ENCODE measurements around the gene PSMC3.

The PSMC3 gene

GRCh38 chr11:47426062-47426956, at the start of gene PSMC3:
TSS of gene PSMC3 (minus strand) at chr11:47426439. CDS start at chr11:47426279, 160 bp downstream.
- peak; percentile 97 to 98 for DNase-seq

GRCh38 chr11:47470671-47471070, 44.4 kb upstream of the PSMC3 start:
- no peak for DNase-seq

GRCh38 chr11:47469361-47470179, 43.3 kb upstream of the PSMC3 start:
- no peak for DNase-seq

GRCh38 chr11:47468598-47469214, 42.5 kb upstream of the PSMC3 start:
- DNase-seq: no peak

DNA sequence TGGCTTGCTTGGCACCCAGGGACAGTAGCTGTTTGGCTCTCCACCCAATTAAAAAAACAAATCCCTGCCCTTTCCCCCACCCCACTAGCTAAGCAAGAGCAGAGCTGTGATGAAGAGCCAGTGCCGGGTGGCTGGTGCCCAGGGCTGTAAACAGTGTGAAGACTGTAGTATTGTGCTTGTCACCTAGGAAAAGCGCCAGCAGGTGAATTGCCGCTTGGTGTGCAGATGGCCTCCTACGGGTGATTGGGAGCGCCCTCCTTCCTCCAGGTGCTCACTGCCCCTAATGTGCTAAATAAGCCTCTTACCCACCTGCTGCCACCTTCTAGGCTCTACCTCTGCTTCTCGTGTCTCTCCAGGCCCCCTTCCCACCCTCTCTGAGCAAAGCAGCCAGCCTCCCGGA, 41.1 kb upstream of the PSMC3 start:
- DNase-seq: no peak

DNA sequence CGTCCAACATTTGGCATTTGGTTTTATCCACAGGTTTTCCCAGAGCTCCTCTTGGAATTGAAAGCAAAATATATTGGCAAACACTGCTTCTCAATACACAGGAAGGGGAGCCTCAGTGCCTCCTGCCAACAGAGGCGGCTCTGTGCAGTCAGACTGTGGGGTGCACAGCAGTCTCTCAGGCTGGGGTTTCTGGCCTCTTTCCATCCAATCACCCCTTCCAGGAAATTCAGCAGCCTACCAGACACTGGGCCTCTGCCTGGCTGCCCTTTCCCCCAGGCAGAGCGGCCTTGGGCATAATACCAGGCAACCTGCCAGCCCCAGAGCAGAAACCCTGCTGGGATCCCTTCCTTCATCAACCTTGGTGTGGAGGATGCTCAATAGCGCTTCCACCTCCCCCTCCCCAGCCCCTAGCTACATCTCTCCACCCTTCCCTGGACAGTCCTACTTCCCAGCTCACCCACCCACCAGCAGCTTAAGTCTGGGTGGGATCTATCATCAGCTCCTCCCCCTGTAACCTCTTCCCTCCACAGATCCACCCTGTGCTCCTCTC, 40.5 kb upstream of the PSMC3 start:
- no peak for DNase-seq

- DNase-seq: no peak
These were observed 40.0 kb upstream of the PSMC3 start for GRCh38 chr11:47466201-47466600.

GRCh38 chr11:47464483-47464882, 38.2 kb upstream of the PSMC3 start:
- DNase-seq: no peak

GRCh38 chr11:47461876-47462275, 35.6 kb upstream of the PSMC3 start:
- DNase-seq: no peak

DNA sequence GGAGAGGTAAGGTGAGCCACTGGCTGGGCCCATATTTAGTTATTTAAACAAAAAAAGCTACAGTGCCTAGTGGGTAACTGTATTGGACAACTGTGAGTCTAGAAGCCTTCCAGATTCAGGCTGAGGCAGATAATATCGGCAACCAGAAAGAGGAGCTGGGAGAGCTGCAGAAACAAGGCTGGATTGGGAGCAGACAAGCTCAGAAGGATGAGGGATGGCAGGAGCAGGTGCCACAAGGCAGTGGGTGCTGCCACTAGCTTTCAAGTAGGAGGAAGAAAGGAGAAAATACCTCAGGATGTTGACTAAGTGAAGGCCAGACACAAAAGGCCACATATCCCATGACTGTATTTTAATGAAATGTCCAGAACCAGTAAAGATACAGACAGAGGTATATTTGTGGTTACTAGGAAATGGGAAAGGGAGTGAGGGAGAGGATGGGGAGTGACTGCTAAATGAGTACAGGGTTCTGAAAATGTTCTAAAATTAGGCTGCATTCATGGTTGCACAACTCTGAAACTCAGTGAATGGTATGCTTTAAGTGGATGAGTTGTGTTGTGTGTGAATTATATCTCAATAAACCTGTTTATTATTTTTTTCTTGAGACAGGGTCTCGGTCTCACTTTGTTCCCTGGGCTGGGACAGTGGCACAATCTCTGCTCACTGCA, 34.5 kb upstream of the PSMC3 start:
- DNase-seq: no peak

GRCh38 chr11:47454258-47454671, 28.0 kb upstream of the PSMC3 start:
- DNase-seq: peak; percentile 78 to 80

- DNase-seq: peak in 1 of 2 donors; percentile 10
These were observed 27.1 kb upstream of the PSMC3 start for GRCh38 chr11:47453365-47453764.

DNA sequence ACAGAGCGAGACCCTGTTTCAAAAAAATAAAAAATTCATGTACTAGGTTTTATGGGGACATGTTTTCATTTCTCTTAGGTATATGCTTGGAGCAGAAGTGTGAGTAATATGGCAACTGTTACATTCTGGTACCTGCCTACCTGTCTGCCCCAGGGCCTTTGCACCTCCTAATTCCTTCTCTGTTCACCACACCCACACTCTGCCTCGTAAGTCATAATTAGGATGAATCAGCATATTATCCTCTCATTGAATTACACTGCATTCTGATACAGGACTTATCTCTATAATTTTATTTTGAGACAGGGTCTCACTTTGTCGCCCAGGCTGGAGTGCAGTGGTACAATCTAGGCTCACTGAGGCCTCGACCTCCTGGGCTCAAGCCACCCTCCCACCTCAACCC, 25.8 kb upstream of the PSMC3 start:
- DNase-seq: no peak

DNA sequence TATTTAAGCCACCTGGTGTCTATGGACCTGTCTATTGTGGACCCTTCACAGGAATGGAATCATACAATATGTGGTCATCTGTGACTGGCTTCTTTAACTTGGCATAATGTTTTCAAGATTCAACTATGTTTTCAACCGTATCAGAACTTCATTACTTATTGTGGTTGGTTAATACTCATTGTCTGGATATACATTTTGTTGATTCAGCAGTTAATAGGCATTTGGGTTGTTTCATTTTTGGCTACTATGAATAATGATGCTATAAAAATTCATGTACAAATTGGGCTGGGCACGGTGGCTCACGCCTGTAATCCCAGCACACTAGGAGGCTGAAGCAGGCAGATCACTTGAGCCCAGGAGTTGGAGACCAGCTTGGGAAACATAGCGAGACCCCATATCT, 25.2 kb upstream of the PSMC3 start:
- no peak for DNase-seq

DNA sequence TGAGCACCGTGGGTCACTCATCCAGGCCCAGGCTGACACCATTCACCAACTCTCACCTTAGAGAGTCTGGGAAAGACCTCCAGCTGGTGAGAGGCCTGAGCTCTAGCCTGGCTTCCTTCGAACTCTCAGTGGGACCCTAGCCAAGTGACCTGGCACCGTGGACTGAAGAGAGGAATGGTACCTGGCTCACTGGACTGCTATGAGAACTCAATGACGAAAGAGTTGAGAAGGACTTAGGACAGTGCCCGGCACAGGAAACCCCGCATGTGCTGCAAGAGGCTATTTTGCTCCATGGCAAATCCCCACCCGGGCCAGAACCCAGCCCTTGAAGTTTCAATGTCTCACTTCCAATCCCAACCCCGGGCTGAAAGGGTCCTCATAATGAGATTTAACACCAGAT, 23.3 kb upstream of the PSMC3 start:
- DNase-seq: no peak

DNA sequence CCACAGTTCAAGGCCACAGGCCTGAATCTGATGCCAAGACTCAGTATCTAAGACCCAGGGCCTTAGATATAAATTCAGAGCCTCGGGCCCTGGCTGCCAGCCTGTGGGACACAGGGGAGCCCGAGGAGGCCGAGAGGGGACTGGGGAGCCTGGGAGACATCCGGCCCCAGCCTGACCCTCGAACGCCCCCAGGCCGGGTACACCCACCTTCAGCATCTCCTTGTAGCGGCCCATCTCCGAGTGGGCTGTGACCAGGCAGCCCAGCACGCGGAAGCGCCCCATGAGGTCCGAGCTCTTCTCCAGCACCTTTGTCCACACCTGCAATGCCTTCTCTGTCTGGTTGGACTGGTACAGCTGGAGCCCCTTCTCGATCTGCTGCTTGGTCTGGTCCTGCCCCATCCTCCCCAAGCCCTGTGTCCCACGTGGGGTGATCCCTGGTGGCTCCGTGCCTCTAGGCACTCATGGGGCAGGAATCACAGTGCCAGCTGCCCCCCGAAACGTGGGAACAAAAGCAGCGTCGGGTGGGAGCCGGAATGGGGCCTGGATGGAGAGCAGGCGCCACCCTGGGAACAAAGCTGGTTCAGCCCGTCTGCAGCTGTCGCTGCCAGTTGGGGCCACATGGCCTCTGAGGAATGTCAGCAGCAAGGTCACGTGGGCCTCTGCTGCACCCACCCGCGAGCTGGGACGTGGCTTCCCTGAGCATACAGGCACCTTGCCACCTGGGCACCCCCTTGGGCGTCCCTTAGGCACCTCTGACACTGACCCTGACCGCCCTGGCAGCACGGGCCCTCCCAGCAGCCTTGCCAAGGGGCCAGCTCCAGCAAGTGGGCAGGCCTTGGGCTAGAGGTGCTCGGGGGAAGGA, 22.6 kb upstream of the PSMC3 start, which contains the start of gene RAPSN:
RAPSN (minus strand) TSS at position 571 of the 862 bp plus-strand sequence; CDS start at position 399, 172 bp downstream.
- no peak for DNase-seq

GRCh38 chr11:47447906-47448305, 21.7 kb upstream of the PSMC3 start:
- no peak for DNase-seq

DNA sequence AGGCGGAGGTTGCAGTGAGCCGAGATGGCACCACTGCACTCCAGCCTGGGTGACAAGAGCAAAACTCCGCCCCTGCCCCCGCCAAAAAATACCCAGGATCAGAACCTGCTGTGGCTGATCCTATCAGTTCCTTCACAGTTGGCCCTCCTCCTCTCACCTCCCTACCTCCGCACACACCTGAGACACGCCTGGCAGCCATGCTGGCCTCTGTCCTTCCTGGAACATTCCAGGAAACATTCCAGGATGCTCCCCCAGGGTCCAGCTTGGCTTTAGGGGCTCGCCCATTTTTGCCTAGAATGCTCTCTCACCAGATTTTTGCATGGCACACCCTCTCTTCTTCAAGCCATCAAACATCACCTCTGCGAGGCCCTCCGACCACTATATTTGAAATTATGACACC, 20.6 kb upstream of the PSMC3 start:
- DNase-seq: no peak

DNA sequence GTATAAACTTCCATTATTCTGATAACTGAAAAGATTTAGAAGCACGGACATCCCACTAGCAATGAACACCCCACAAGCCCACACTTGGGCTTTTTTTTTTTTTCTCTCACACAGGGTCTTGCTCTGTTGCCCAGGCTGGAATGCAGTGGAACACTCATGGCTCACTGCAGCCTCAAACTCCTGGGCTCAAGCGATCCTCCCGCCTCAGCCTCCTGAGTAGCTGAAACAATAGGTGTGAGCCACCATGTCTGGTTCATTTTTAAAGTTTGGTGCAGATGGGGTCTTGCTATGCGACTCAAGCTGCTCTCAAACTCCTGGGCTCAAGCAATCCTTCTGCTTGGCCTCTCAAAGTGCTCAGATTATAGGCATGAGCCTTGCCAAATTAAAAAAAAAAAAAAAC, 19.6 kb upstream of the PSMC3 start:
- no peak for DNase-seq

DNA sequence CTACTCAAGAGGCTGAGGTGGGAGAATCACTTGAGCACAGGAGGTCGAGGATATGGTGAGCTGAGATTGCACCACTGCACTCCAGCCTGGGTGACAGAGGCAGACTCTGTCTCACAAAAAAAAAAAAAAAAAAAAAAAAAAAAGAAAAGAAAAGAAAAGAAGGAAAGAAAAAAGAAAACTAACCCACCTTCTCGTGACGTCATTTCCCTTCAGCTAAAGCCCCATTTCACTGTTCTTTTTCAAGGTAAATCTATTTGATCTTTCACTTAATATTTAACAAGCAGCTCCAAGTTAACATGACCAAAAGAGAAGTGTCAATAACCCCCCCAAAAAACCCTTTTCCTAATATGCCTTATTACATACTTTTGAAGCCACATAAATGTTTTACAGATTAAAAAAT, 17.6 kb upstream of the PSMC3 start:
- no peak for DNase-seq

DNA sequence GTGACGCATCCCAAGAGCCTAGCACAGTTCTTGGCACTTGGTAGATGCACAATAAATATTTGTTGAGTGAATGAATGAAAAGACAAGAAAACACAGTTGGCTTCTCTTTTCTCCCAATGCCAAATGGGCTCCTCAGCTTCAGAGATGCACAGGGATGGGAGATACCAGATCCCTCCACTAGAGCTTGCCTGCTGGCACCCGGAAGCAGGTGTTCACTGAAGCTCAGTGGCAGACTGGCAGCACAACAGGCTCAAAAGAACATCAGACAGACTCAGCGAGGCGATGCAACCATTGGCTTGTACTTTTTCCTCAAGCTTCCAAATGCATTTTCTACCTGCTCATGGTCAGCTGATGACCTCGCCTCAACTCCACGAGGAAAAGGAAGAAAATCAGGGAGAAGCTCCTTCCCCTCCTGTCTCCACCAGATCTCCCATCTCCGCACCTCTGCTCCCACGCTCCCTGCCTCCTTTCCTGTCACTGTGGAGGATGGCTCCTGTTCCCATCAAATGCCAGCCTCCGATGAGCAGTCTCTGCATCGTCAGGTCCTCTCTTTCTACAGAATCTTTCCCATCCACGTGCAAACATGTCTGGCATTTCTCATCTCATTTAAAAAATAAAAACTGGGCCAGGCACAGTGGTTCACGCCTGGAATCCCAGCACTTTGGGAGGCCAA, 16.9 kb upstream of the PSMC3 start:
- no peak for DNase-seq

All from CD4-positive, alpha-beta T cell treated with Interferon alpha-2 for 1 hour (primary cell).